HepG2 (cell line): ENCODE measurements around the gene ZBED5. TPM values are rescaled to one million over a fixed set of nuclear protein-coding genes. Genes with fewer than 3 reads are reported as not detected.

ENCODE experiments used
- ARID4A ChIP-seq: sonication (generic); formaldehyde crosslinking; IDR thresholded peaks from 2 replicates; pipeline ENCODE4 v1.5.0; 2020; ENCODE audit warnings: mild to moderate bottlenecking, missing genetic modification reagents, borderline replicate concordance
- FLYWCH1 ChIP-seq: sonication (generic); formaldehyde crosslinking; IDR thresholded peaks from 2 replicates; pipeline ENCODE4 v1.8.1; 2023; ENCODE audit warnings: mild to moderate bottlenecking, missing genetic modification reagents
- GABPB1 ChIP-seq: IDR thresholded peaks from 2 replicates; pipeline ENCODE4 v1.6.1; 2016; ENCODE audit warnings: mild to moderate bottlenecking, missing genetic modification reagents, moderate library complexity, missing compliant biosample characterization
- KMT2B ChIP-seq: IDR thresholded peaks from 2 replicates; pipeline ENCODE4 v1.6.1; 2016; ENCODE audit warnings: missing genetic modification reagents, missing compliant biosample characterization
- MBD4 ChIP-seq: IDR thresholded peaks from 2 replicates; pipeline ENCODE4 v1.6.1; 2012; ENCODE audit warnings: low read length, inconsistent platforms, borderline replicate concordance
- MED13 ChIP-seq: sonication (generic); formaldehyde crosslinking; IDR thresholded peaks from 2 replicates; pipeline ENCODE4 v1.5.0; 2020; ENCODE audit warnings: missing genetic modification reagents
- MYNN ChIP-seq: sonication (generic); formaldehyde crosslinking; IDR thresholded peaks from 2 replicates; pipeline ENCODE4 v1.4.0; 2020; ENCODE audit warnings: mild to moderate bottlenecking, low read depth, missing genetic modification reagents
- NR3C1 ChIP-seq: sonication (generic); formaldehyde crosslinking; IDR thresholded peaks from 2 replicates; pipeline ENCODE4 v1.4.0; 2020; ENCODE audit warnings: missing genetic modification reagents
- PHF5A ChIP-seq: IDR thresholded peaks from one replicate; pipeline ENCODE4 v1.6.1; 2018; ENCODE audit warnings: low read depth, missing genetic modification reagents; ENCODE audit not compliant: unreplicated experiment
- RFX5 ChIP-seq: IDR thresholded peaks from 2 replicates; pipeline ENCODE4 v1.6.1; 2011; ENCODE audit warnings: low read depth, low read length, improper control_type of control experiment
- RFXAP ChIP-seq: sonication (generic); formaldehyde crosslinking; IDR thresholded peaks from 2 replicates; pipeline ENCODE4 v1.4.0; 2020; ENCODE audit warnings: missing genetic modification reagents, borderline replicate concordance
- SCMH1 ChIP-seq: sonication (generic); formaldehyde crosslinking; IDR thresholded peaks from 2 replicates; pipeline ENCODE4 v1.9.0; 2021; ENCODE audit warnings: missing genetic modification reagents, mild to moderate bottlenecking, borderline replicate concordance
- TARDBP ChIP-seq: sonication (generic); formaldehyde crosslinking; IDR thresholded peaks from 2 replicates; pipeline ENCODE4 v1.8.0; 2022; ENCODE audit warnings: mild to moderate bottlenecking, missing genetic modification reagents
- ZBTB8A ChIP-seq: sonication (generic); formaldehyde crosslinking; IDR thresholded peaks from 2 replicates; pipeline ENCODE4 v1.4.0; 2020; ENCODE audit warnings: mild to moderate bottlenecking, low read depth, missing genetic modification reagents, borderline replicate concordance
- ZFP1 ChIP-seq: IDR thresholded peaks from 2 replicates; pipeline ENCODE4 v1.6.1; 2016
- ZNF296 ChIP-seq: sonication (generic); formaldehyde crosslinking; conservative IDR thresholded peaks from 2 replicates; pipeline ENCODE4 v1.5.0; 2020; ENCODE audit warnings: mild to moderate bottlenecking, missing genetic modification reagents
- ZNF350 ChIP-seq: sonication (generic); formaldehyde crosslinking; IDR thresholded peaks from 2 replicates; pipeline ENCODE4 v1.4.0; 2020; ENCODE audit warnings: mild to moderate bottlenecking, low read depth, missing genetic modification reagents, borderline replicate concordance
- ZNF724P ChIP-seq: sonication (generic); formaldehyde crosslinking; IDR thresholded peaks from 2 replicates; pipeline ENCODE4 v1.8.0; 2022; ENCODE audit warnings: missing genetic modification reagents, borderline replicate concordance
- ZNF780A ChIP-seq: sonication (generic); formaldehyde crosslinking; IDR thresholded peaks from 2 replicates; pipeline ENCODE4 v1.8.0; 2022; ENCODE audit warnings: mild to moderate bottlenecking, missing genetic modification reagents, moderate library complexity
- ZNF782 ChIP-seq: sonication (generic); formaldehyde crosslinking; IDR thresholded peaks from 2 replicates; pipeline ENCODE4 v1.4.0; 2020; ENCODE audit warnings: missing genetic modification reagents, mild to moderate bottlenecking, borderline replicate concordance
- ZNF788 ChIP-seq: sonication (generic); formaldehyde crosslinking; IDR thresholded peaks from 2 replicates; pipeline ENCODE4 v1.5.0; 2020; ENCODE audit warnings: mild to moderate bottlenecking, missing genetic modification reagents, borderline replicate concordance
- polyA plus RNA-seq, 8 experiments: library from polyadenylated mRNA; depleted of rRNA in 3 of 8; stranded (reverse) in 7 of 8; unstranded in 1 of 8; fragments of >200 nt; fragmentation: Illumina TruSeq in 4 of 8; extraction: Trizol in 4 of 8; gene quantifications; 2 replicates each; pipeline versions ENCODE4 v1.2.1 to v1.2.3, GENCODE V29; 2011 to 2016; ENCODE audit warnings: low read depth in 4 of 8, missing spikeins in 1 of 8, mixed read lengths in 1 of 8; ENCODE audit not compliant: insufficient read depth in 1 of 8
- total RNA-seq, 5 experiments: library from RNA; depleted of rRNA; stranded (reverse); fragments of >200 nt; fragmentation: Illumina TruSeq; extraction: Trizol; gene quantifications; 2 replicates each; pipeline ENCODE4 v1.2.3, GENCODE V29; 2016; ENCODE audit warnings: low read depth in 1 of 5
- TF ChIP-seq, protein P1 (sequence below): IDR thresholded peaks from 2 replicates; pipeline ENCODE4 v1.6.1; 2016; ENCODE audit warnings: mild to moderate bottlenecking, missing biosample characterization, missing genetic modification reagents
- TF ChIP-seq, protein P2 (sequence below), 2 experiments: fragments of 450-650 bp in 1 of 2; sonication (generic) in 1 of 2; formaldehyde crosslinking; IDR thresholded peaks; 2 replicates each; pipeline versions ENCODE4 v1.5.0 to v1.8.0; 2020 to 2022; ENCODE audit warnings: mild to moderate bottlenecking in 1 of 2, missing genetic modification reagents in 1 of 2

Gene ZBED5
- total and polyA plus RNA-seq, 2 of the 13 experiments (the other 11 are each of a cell fraction or from before 2014, with no cell fraction given) = 18.2 to 38.6 TPM

- TF ChIP-seq ZNF296 (CRISPR knock-in tag) (0 out of 2 replicates have a peak, but pooled peaks have one; percentile 51), NR3C1 (no peak), RFX5 (no peak), ZFP1 (CRISPR knock-in tag) (no peak), TARDBP (CRISPR knock-in tag) (0 out of 2 replicates have a peak, but pooled peaks have one; percentile 15), MBD4 (no peak), ZNF782 (CRISPR knock-in tag) (no peak), FLYWCH1 (CRISPR knock-in tag) (no peak), ZNF724P (0 out of 2 replicates have a peak, but pooled peaks have one; percentile 28), SCMH1 (no peak), KMT2B (CRISPR knock-in tag) (0 out of 2 replicates have a peak, but pooled peaks have one; percentile 58), ZNF788 (CRISPR knock-in tag) (no peak), MYNN (CRISPR knock-in tag) (peak; percentile 10; the same call in 1 of the 2 replicates), RFXAP (CRISPR knock-in tag) (no peak), ZBTB8A (CRISPR knock-in tag) (no peak), PHF5A (CRISPR knock-in tag) (peak; percentile 6), ZNF780A (CRISPR knock-in tag) (no peak), GABPB1 (CRISPR knock-in tag) (peak; percentile 28; the same call in 1 of the 2 replicates), ZNF350 (CRISPR knock-in tag) (no peak; the same call in 1 of the 2 replicates), MED13 (CRISPR knock-in tag) (peak; percentile 11; the same call in 1 of the 2 replicates), ARID4A (CRISPR knock-in tag) (peak; percentile 3; the same call in 1 of the 2 replicates)
- TF ChIP-seq, protein P1, sequence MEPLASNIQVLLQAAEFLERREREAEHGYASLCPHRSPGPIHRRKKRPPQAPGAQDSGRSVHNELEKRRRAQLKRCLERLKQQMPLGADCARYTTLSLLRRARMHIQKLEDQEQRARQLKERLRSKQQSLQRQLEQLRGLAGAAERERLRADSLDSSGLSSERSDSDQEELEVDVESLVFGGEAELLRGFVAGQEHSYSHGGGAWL (CRISPR knock-in tag) = no peak
- TF ChIP-seq, protein P2, sequence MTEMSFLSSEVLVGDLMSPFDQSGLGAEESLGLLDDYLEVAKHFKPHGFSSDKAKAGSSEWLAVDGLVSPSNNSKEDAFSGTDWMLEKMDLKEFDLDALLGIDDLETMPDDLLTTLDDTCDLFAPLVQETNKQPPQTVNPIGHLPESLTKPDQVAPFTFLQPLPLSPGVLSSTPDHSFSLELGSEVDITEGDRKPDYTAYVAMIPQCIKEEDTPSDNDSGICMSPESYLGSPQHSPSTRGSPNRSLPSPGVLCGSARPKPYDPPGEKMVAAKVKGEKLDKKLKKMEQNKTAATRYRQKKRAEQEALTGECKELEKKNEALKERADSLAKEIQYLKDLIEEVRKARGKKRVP (CRISPR knock-in tag; IDR thresholded peaks at IDR 0.05) = no peak
Observed at GRCh38 chr11:10809373-10810160, 48.3 kb downstream of the ZBED5 start (continued).
